Measurements from ENCODE around the gene TGIF1. TPM values are rescaled to one million over a fixed set of nuclear protein-coding genes. Genes with fewer than 3 reads are reported as not detected.
A peak's percentile ranks its signal among the peaks of the same experiment; 100 is the strongest.

Gene TGIF1
- polyA plus RNA-seq, 3 donors = 85.1 to 95.3 (median 92.6) TPM

- DNase-seq = no peak
Observed at GRCh38 chr18:3502650-3503049, 52.7 kb downstream of the TGIF1 start.

DNA sequence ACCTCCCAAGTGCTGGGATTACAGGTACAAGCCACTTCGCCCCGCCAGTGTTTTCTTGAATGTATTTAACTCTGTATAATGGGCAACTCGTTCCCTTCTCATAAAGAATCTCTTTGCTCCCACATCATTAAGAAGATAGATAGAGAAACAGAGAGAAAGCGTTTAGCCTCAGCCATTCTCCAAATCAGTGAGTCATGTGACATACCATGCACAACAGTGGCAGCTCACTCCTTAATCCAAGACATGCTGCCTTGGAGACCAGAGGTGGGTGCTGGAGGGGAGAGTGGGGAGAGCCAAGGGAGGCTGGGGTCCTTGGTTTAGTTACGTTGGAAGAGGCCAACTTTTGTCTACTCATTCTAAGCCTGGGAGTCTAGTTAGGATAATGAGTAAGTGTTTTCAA, 54.7 kb downstream of the TGIF1 start:
- DNase-seq = no peak

DNA sequence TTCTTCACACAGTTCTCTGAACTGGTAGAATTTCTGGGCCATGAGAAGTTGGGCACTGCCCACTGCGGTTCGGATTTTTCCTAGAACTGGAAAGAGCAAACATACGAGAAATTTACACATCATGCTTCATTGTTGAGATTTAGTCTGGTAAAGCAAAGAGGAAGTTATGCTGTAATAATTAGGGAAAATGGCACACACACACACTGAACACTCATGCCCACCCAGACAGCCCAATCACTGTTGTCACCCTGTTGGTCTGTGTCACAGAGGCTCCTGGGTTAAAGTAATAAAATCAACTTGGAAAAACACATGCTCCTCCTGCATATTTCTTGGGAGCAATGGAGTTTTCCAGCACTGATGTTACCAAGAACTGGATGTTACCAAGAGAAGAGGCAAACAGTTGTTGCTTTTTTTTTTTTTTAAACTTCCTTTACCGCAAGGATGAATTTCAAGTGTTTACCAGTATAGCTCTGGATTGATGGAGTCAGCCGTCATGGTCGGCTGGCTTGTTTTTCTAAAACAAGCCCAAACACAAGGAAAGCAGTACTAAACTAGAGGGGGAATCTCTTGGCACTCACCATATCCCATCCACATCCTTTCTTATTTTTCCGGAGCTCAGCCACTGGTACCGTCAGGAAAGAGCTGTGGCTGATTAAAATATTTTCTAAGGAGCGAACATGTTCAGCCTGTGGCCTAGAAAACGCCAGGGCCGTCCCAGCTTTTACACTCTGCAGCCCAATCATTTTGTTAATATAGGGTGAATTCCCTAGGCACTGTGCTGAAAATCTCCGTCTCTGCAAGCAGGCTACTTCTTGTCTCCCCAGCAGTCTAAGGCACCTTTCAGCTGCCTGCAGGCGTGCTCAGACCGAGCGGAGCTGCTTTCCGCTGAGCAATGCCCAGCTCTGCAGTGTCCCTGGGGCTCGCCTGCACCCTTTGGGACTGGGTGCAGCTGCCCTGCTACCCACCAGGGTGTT, 58.9 kb downstream of the TGIF1 start:
- DNase-seq = peak; percentile 45

Other genes with a start within 250 kb of the TGIF1 start
- 1 to 10 TPM; 7.8 to 8.9 (median 8.7) TPM for gene MYOM1, start 230.2 kb upstream of the TGIF1 start, polyA plus RNA-seq (ENCODE audit: insufficient read length in 3 of 3)
- gene MYL12A, start 202.4 kb upstream of the TGIF1 start, polyA plus RNA-seq (ENCODE audit: insufficient read length in 3 of 3) = 100 to 1,000 TPM; 360 to 415 (median 379) TPM
- gene MYL12B, start 188.0 kb upstream of the TGIF1 start, polyA plus RNA-seq (ENCODE audit: insufficient read length in 3 of 3) = 100 to 1,000 TPM; 476 to 580 (median 538) TPM

Data from renal pelvis (tissue), 4 donors.